Liver (tissue), 9 donors: ENCODE measurements around the gene ZGPAT. TPM values are rescaled to one million over a fixed set of nuclear protein-coding genes. Genes with fewer than 3 reads are reported as not detected.

Experiments
- DNase-seq: peaks from one replicate; pipeline ENCODE4 v3.0.0-alpha.2; 2017; ENCODE audit warnings: low spot score
- H3K27ac ChIP-seq, 2 donors: one replicate each; pipeline ENCODE4 v1.7.0; 2013; ENCODE audit warnings: inconsistent platforms in 2 of 2, low read length in 2 of 2, control low read depth in 1 of 2, low read depth in 1 of 2, mild to moderate bottlenecking in 1 of 2
- H3K27me3 ChIP-seq, 4 donors: one replicate each; pipeline versions ENCODE4 v1.6.1 to v1.7.0; 2013; ENCODE audit warnings: low read length in 3 of 4, inconsistent platforms in 1 of 4, mild to moderate bottlenecking in 1 of 4, moderate library complexity in 1 of 4; ENCODE audit not compliant: control insufficient read depth in 4 of 4, insufficient read depth in 4 of 4
- H3K36me3 ChIP-seq, 4 donors: one replicate each; pipeline versions ENCODE4 v1.6.1 to v1.7.0; 2013; ENCODE audit warnings: low read length in 3 of 4, mild to moderate bottlenecking in 3 of 4, low read depth in 1 of 4, moderate library complexity in 1 of 4; ENCODE audit not compliant: control insufficient read depth in 4 of 4, insufficient read depth in 3 of 4
- H3K4me1 ChIP-seq, 4 donors: one replicate each; pipeline versions ENCODE4 v1.6.1 to v1.7.0; 2013; ENCODE audit warnings: low read length in 3 of 4, mild to moderate bottlenecking in 3 of 4, moderate library complexity in 1 of 4; ENCODE audit not compliant: control insufficient read depth in 4 of 4, insufficient read depth in 4 of 4
- H3K4me3 ChIP-seq, 3 donors: one replicate each; pipeline versions ENCODE4 v1.6.1 to v1.7.0; 2013; ENCODE audit warnings: low read length in 3 of 3, control low read depth in 1 of 3, low read depth in 1 of 3, mild to moderate bottlenecking in 1 of 3
- H3K9ac ChIP-seq, 2 donors: one replicate each; pipeline ENCODE4 v1.7.0; 2013; ENCODE audit warnings: low read length in 2 of 2, mild to moderate bottlenecking in 2 of 2, moderate library complexity in 2 of 2, control low read depth in 1 of 2, low read depth in 1 of 2
- H3K9me3 ChIP-seq, 4 donors: one replicate each; pipeline versions ENCODE4 v1.6.1 to v1.7.0; 2013; ENCODE audit warnings: low read length in 3 of 4; ENCODE audit not compliant: control insufficient read depth in 4 of 4
- CTCF ChIP-seq: fragments of 150-350 bp; IDR thresholded peaks from 2 replicates; pipeline ENCODE4 v1.5.1; 2017; ENCODE audit warnings: improper control_type of control experiment, low read depth, low read length; ENCODE audit not compliant: missing input control
- EGR1 ChIP-seq, 2 donors: IDR thresholded peaks; 2 replicates each; pipeline ENCODE4 v1.6.1; 2016 to 2018; ENCODE audit warnings: antibody characterized with exemption in 2 of 2, low read depth in 2 of 2
- FOXA1 ChIP-seq: IDR thresholded peaks from 2 replicates; pipeline ENCODE4 v1.6.1; 2016; ENCODE audit warnings: antibody characterized with exemption
- FOXA2 ChIP-seq: IDR thresholded peaks from 2 replicates; pipeline ENCODE4 v1.6.1; 2016; ENCODE audit warnings: antibody characterized with exemption
- GABPA ChIP-seq, 2 donors: IDR thresholded peaks in 1 of 2; conservative IDR thresholded peaks in 1 of 2; 2 replicates each; pipeline ENCODE4 v1.6.1; 2016; ENCODE audit warnings: antibody characterized with exemption in 2 of 2, mild to moderate bottlenecking in 1 of 2, moderate library complexity in 1 of 2
- HNF4G ChIP-seq: IDR thresholded peaks from 2 replicates; pipeline ENCODE4 v1.6.1; 2016; ENCODE audit warnings: antibody characterized with exemption
- JUND ChIP-seq, 2 donors: IDR thresholded peaks; 2 replicates each; pipeline ENCODE4 v1.6.1; 2016; ENCODE audit warnings: antibody characterized with exemption in 2 of 2
- MAX ChIP-seq: IDR thresholded peaks from 2 replicates; pipeline ENCODE4 v1.6.1; 2016; ENCODE audit warnings: antibody characterized with exemption
- NR2F2 ChIP-seq: IDR thresholded peaks from 2 replicates; pipeline ENCODE4 v1.6.1; 2016; ENCODE audit warnings: antibody characterized with exemption
- REST ChIP-seq: IDR thresholded peaks from 2 replicates; pipeline ENCODE4 v1.6.1; 2016; ENCODE audit warnings: antibody characterized with exemption, mild to moderate bottlenecking
- RXRA ChIP-seq, 2 donors: IDR thresholded peaks; 2 replicates each; pipeline ENCODE4 v1.6.1; 2017 to 2018; ENCODE audit warnings: antibody characterized with exemption in 2 of 2, mild to moderate bottlenecking in 1 of 2
- SP1 ChIP-seq: IDR thresholded peaks from 2 replicates; pipeline ENCODE4 v1.6.1; 2018; ENCODE audit warnings: antibody characterized with exemption, mild to moderate bottlenecking
- TAF1 ChIP-seq: conservative IDR thresholded peaks from 2 replicates; pipeline ENCODE4 v1.6.1; 2016; ENCODE audit warnings: antibody characterized with exemption, mild to moderate bottlenecking
- YY1 ChIP-seq: IDR thresholded peaks from 2 replicates; pipeline ENCODE4 v1.6.1; 2016; ENCODE audit warnings: antibody characterized with exemption, mild to moderate bottlenecking
- ZBTB33 ChIP-seq: IDR thresholded peaks from 2 replicates; pipeline ENCODE4 v1.6.1; 2016; ENCODE audit warnings: antibody characterized with exemption
- WGBS: extraction: QIAGEN DNeasy Blood & Tissue Kit; methylation state at CpG from one replicate; pipeline ENCODE4 v1.1.7; 2013; 5-methylcytosine and 5-hydroxymethylcytosine counted together
- polyA plus RNA-seq, 2 donors: library from polyadenylated mRNA; stranded (reverse) in 1 of 2; unstranded in 1 of 2; fragments of 200-250 nt in 1 of 2; fragments of >200 nt in 1 of 2; fragmentation: Nextera tagmentation in 1 of 2; extraction: Ambion mirVana in 1 of 2; gene quantifications; one replicate each; pipeline versions ENCODE4 v1.2.1 to v1.2.3, GENCODE V29; 2013 to 2015
- total RNA-seq, 2 donors: library from RNA; depleted of rRNA; stranded (reverse); fragments of >200 nt; gene quantifications; one replicate each; pipeline ENCODE4 v1.2.3, GENCODE V29; 2014
- donor health status: healthy.
- donor health status: healthy.
- donor health status: healthy.
- donor health status: healthy.
- donor health status: healthy.

ZGPAT gene
- total and polyA plus RNA-seq, 4 donors = 10.3 to 90.5 (median 20.5) TPM

GRCh38 chr20:63782521-63782971 lies 74.7 kb downstream of the ZGPAT start:
- Histone ChIP-seq H3K9ac (no peak overlapping the region), H3K27me3 (no peaks in the 10 kb centered on the region), H3K36me3 (no peaks in the 10 kb centered on the region), H3K4me3 (no peak overlapping the region), H3K27ac (no peak overlapping the region), H3K4me1 (peaks cover 0 to 3% (median 0%) of the 10 kb centered on the region in 4 donors), H3K9me3 (no peaks in the 10 kb centered on the region)
- TF ChIP-seq RXRA (IDR thresholded peaks at IDR 0.05) = no peak
- no peak for TF ChIP-seq CTCF
- DNase-seq = no peak
- WGBS = 85% methylated on average over 12 of the region's 12 CpGs

GRCh38 chr20:63783970-63784369 lies 76.1 kb downstream of the ZGPAT start:
- no peak for DNase-seq
- no peak overlapping the region for H3K27ac ChIP-seq
- H3K27me3 ChIP-seq = no peaks in the 10 kb centered on the region
- no peak overlapping the region for H3K4me3 ChIP-seq
- H3K36me3 ChIP-seq = no peaks in the 10 kb centered on the region
- TF ChIP-seq JUND (IDR thresholded peaks at IDR 0.05) (no peak), SP1 (no peak), NR2F2 (no peak), FOXA2 (no peak), MAX (no peak), HNF4G (no peak), GABPA (IDR thresholded peaks at IDR 0.05 in 1 of 2, conservative IDR thresholded peaks at IDR 0.05 in 1 of 2) (no peak), YY1 (no peak), REST (no peak), RXRA (IDR thresholded peaks at IDR 0.05) (no peak), TAF1 (no peak), ZBTB33 (no peak), CTCF (no peak), FOXA1 (no peak), EGR1 (IDR thresholded peaks at IDR 0.05; ENCODE audit: low read depth in 2 of 2) (no peak)
- 90% methylated on average over 16 of the region's 16 CpGs for WGBS
- peaks cover 0 to 3% (median 0%) of the 10 kb centered on the region in 4 donors for H3K4me1 ChIP-seq
- H3K9ac ChIP-seq = no peak overlapping the region
- no peaks in the 10 kb centered on the region for H3K9me3 ChIP-seq
